NB4 (cell line): ENCODE data around the gene GLYR1.

Experiments used
- CTCF ChIP-seq: IDR thresholded peaks from one replicate; pipeline ENCODE4 v1.5.1; 2012; ENCODE audit warnings: low read depth, low read length
- MYC ChIP-seq: IDR thresholded peaks from 2 replicates; pipeline ENCODE4 v1.6.1; 2011; ENCODE audit warnings: low read depth, low read length

GRCh38 chr16:4864728-4865127 lies 17.6 kb upstream of the GLYR1 start:
- TF ChIP-seq MYC (no peak), CTCF (no peak)
